Spleen (tissue), 7 donors: Measurements from ENCODE around the gene MYO1D.

ENCODE experiments used
- CTCF ChIP-seq, 11 experiments: fragments of 200-600 bp in 7 of 11; fragments of 450-650 bp in 4 of 11; sonication (generic) in 4 of 11; IDR thresholded peaks in 8 of 11; conservative IDR thresholded peaks in 3 of 11; 1 replicate in 7 of 11; 2 replicates in 4 of 11; pipeline versions ENCODE4 v1.4.0 to v1.8.0; 2016 to 2021; ENCODE audit warnings: antibody characterized with exemption in 11 of 11, inconsistent platforms in 4 of 11, mild to moderate bottlenecking in 1 of 11
- POLR2A ChIP-seq, 3 donors: fragments of 450-650 bp; IDR thresholded peaks; one replicate each; pipeline ENCODE4 v1.5.1; 2017; ENCODE audit warnings: antibody characterized with exemption in 3 of 3, mild to moderate bottlenecking in 1 of 3
- donor health status: DM: no; HTN: no; CAD: no; lungs with moderate emphysema.
- donor health status: DM: no; HTN: no; CAD: no.
- donor health status: DM: no; HTN: no; CAD: no.

- TF ChIP-seq CTCF (IDR thresholded peaks at IDR 0.05 in 8 of 11, conservative IDR thresholded peaks at IDR 0.05 in 3 of 11), result no peak
- TF ChIP-seq POLR2A (IDR thresholded peaks at IDR 0.05), result no peak
Observed at GRCh38 chr17:32528825-32529224, 348.1 kb downstream of the MYO1D start.
